IMR-90 (cell line): ENCODE results near the gene ZNF219. TPM values are rescaled to one million over a fixed set of nuclear protein-coding genes. Genes with fewer than 3 reads are reported as not detected.

Experiments used
- ATAC-seq: fragments of 200-7000 bp; cut with Tn5 transposase; 2 replicates; pipeline ENCODE4 v1.9.1; 2020; ENCODE audit warnings: low read depth, mild to moderate bottlenecking, moderate library complexity
- BruUV-seq: library from RNA; stranded (reverse); fragments of 400-500 nt; replicated peaks from 2 replicates; lab custom pipeline; 2021; lab: Mats Ljungman, UMichigan
- CTCF ChIA-PET: fragments of 300-600 bp; formaldehyde crosslinking; extraction: SDS; loops from one replicate; lab custom pipeline; 2021; ENCODE audit warnings: antibody characterized with exemption; lab: Yijun Ruan, JAX
- POLR2A ChIA-PET: fragments of 300-600 bp; sonication (Branson Sonifier 250); formaldehyde crosslinking; loops from one replicate; lab custom pipeline; 2022; ENCODE audit warnings: antibody characterized with exemption; ENCODE audit not compliant: unreplicated experiment; lab: Charles Lee
- DNase-seq: peaks from one replicate; pipeline ENCODE4 v3.0.0; 2013
- H2AFZ ChIP-seq: replicated peaks from 2 replicates; pipeline ENCODE3; 2013; ENCODE audit warnings: low read length, mild to moderate bottlenecking; ENCODE audit not compliant: poor library complexity
- H2AK5ac ChIP-seq: 2 replicates; pipeline ENCODE4 v1.6.1; 2013; ENCODE audit warnings: low read depth, low read length, inconsistent platforms
- H2AK9ac ChIP-seq: replicated peaks from 2 replicates; pipeline ENCODE3; 2013; ENCODE audit warnings: mild to moderate bottlenecking, low read depth, low read length, moderate library complexity; ENCODE audit not compliant: poor library complexity
- H2BK120ac ChIP-seq: 2 replicates; pipeline ENCODE4 v1.6.1; 2013; ENCODE audit warnings: low read depth, low read length, inconsistent platforms
- H2BK15ac ChIP-seq: 3 replicates; pipeline ENCODE4 v1.6.1; 2013; ENCODE audit warnings: low read depth, low read length, inconsistent platforms
- H2BK20ac ChIP-seq: 2 replicates; pipeline ENCODE4 v1.6.1; 2013; ENCODE audit warnings: low read depth, mild to moderate bottlenecking, inconsistent platforms, low read length, moderate library complexity
- H2BK5ac ChIP-seq: 2 replicates; pipeline ENCODE4 v1.6.1; 2013; ENCODE audit warnings: mild to moderate bottlenecking, low read depth, low read length, inconsistent platforms; ENCODE audit not compliant: poor library complexity, severe bottlenecking
- H3K14ac ChIP-seq: replicated peaks from 2 replicates; pipeline ENCODE4 v1.6.1; 2013; ENCODE audit warnings: low read depth, low read length, inconsistent platforms
- H3K18ac ChIP-seq: 2 replicates; pipeline ENCODE4 v1.6.1; 2013; ENCODE audit warnings: low read depth, low read length, control low read depth
- H3K23ac ChIP-seq: 2 replicates; pipeline ENCODE4 v1.6.1; 2013; ENCODE audit warnings: low read depth, low read length, inconsistent platforms
- H3K27ac ChIP-seq: 2 replicates; pipeline ENCODE4 v1.5.1; 2013; ENCODE audit warnings: mild to moderate bottlenecking, control low read depth, low read length; ENCODE audit not compliant: insufficient read depth
- H3K27me3 ChIP-seq: 2 replicates; pipeline ENCODE4 v1.6.1; 2013; ENCODE audit warnings: low read length; ENCODE audit not compliant: control insufficient read depth, insufficient read depth
- H3K36me3 ChIP-seq: 2 replicates; pipeline ENCODE4 v1.6.1; 2013; ENCODE audit warnings: low read length, mixed read lengths; ENCODE audit not compliant: control insufficient read depth, insufficient read depth
- H3K4ac ChIP-seq: 2 replicates; pipeline ENCODE4 v1.6.1; 2013; ENCODE audit warnings: low read depth, low read length, inconsistent platforms
- H3K4me1 ChIP-seq: 2 replicates; pipeline ENCODE4 v1.6.1; 2013; ENCODE audit warnings: low read length, mixed read lengths; ENCODE audit not compliant: control insufficient read depth, insufficient read depth
- H3K4me2 ChIP-seq: 2 replicates; pipeline ENCODE4 v1.6.1; 2013; ENCODE audit warnings: low read depth, mild to moderate bottlenecking, control low read depth, low read length, moderate library complexity
- H3K4me3 ChIP-seq: 2 replicates; pipeline ENCODE4 v1.5.1; 2013; ENCODE audit warnings: low read depth, mild to moderate bottlenecking, control low read depth, low read length, moderate library complexity; ENCODE audit not compliant: insufficient read depth
- H3K56ac ChIP-seq: 2 replicates; pipeline ENCODE4 v1.6.1; 2013; ENCODE audit warnings: low read length, inconsistent platforms; ENCODE audit not compliant: insufficient read depth; ENCODE audit errors: extremely low read depth
- H3K79me1 ChIP-seq, 2 experiments: 2 replicates each; pipeline ENCODE4 v1.6.1; 2013; ENCODE audit warnings: low read length in 2 of 2, inconsistent platforms in 1 of 2, low read depth in 1 of 2
- H3K9ac ChIP-seq: 2 replicates; pipeline ENCODE4 v1.6.1; 2013; ENCODE audit warnings: low read depth, low read length, control low read depth
- H3K9me1 ChIP-seq: 2 replicates; pipeline ENCODE4 v1.6.1; 2013; ENCODE audit warnings: low read length, inconsistent platforms; ENCODE audit not compliant: insufficient read depth
- H3K9me3 ChIP-seq: 2 replicates; pipeline ENCODE4 v1.6.1; 2013; ENCODE audit warnings: low read length; ENCODE audit not compliant: control insufficient read depth, insufficient read depth
- H4K20me1 ChIP-seq: 2 replicates; pipeline ENCODE4 v1.6.1; 2013; ENCODE audit warnings: low read length, inconsistent platforms; ENCODE audit not compliant: insufficient read depth
- H4K5ac ChIP-seq: 2 replicates; pipeline ENCODE4 v1.6.1; 2013; ENCODE audit warnings: mild to moderate bottlenecking, low read depth, low read length, control low read depth
- H4K8ac ChIP-seq, 2 experiments: 2 replicates each; pipeline ENCODE4 v1.6.1; 2013; ENCODE audit warnings: low read depth in 2 of 2, low read length in 2 of 2, control low read depth in 1 of 2, inconsistent platforms in 1 of 2
- H4K91ac ChIP-seq: 2 replicates; pipeline ENCODE4 v1.6.1; 2013; ENCODE audit warnings: low read depth, low read length, inconsistent platforms; ENCODE audit not compliant: insufficient read depth
- BHLHE40 ChIP-seq: fragments of 150-350 bp; IDR thresholded peaks from 2 replicates; pipeline ENCODE4 v1.6.1; 2016; ENCODE audit warnings: mild to moderate bottlenecking, low read depth, low read length
- CHD1 ChIP-seq: IDR thresholded peaks from 2 replicates; pipeline ENCODE4 v1.6.1; 2012; ENCODE audit warnings: low read depth, low read length, improper control_type of control experiment
- FOS ChIP-seq: fragments of 150-350 bp; IDR thresholded peaks from 2 replicates; pipeline ENCODE4 v1.6.1; 2016; ENCODE audit warnings: low read depth, low read length
- MAFK ChIP-seq: IDR thresholded peaks from 2 replicates; pipeline ENCODE4 v1.6.1; 2012; ENCODE audit warnings: low read depth, low read length, improper control_type of control experiment
- MAZ ChIP-seq: IDR thresholded peaks from 2 replicates; pipeline ENCODE4 v1.6.1; 2012; ENCODE audit warnings: low read depth, mild to moderate bottlenecking, low read length, improper control_type of control experiment, moderate library complexity, borderline replicate concordance
- MXI1 ChIP-seq: IDR thresholded peaks from 2 replicates; pipeline ENCODE4 v1.6.1; 2012; ENCODE audit warnings: low read depth, mild to moderate bottlenecking, low read length, moderate library complexity, borderline replicate concordance
- NFE2L2 ChIP-seq: fragments of 150-350 bp; IDR thresholded peaks from 2 replicates; pipeline ENCODE4 v1.6.1; 2016; ENCODE audit warnings: low read depth, mild to moderate bottlenecking, low read length
- POLR2A ChIP-seq: IDR thresholded peaks from 2 replicates; pipeline ENCODE4 v1.6.1; 2012; ENCODE audit warnings: mild to moderate bottlenecking, low read depth, low read length
- RAD21 ChIP-seq: IDR thresholded peaks from 2 replicates; pipeline ENCODE4 v1.6.1; 2012; ENCODE audit warnings: low read length, improper control_type of control experiment
- RCOR1 ChIP-seq: IDR thresholded peaks from 2 replicates; pipeline ENCODE4 v1.6.1; 2012; ENCODE audit warnings: mild to moderate bottlenecking, low read length, improper control_type of control experiment; ENCODE audit not compliant: insufficient replicate concordance
- RFX5 ChIP-seq: IDR thresholded peaks from 2 replicates; pipeline ENCODE4 v1.8.0; 2012; ENCODE audit warnings: low read depth, mild to moderate bottlenecking, low read length, moderate library complexity
- SMC3 ChIP-seq: fragments of 150-350 bp; IDR thresholded peaks from 2 replicates; pipeline ENCODE4 v1.6.1; 2016; ENCODE audit warnings: low read depth, mild to moderate bottlenecking, antibody characterized with exemption, low read length, moderate library complexity
- WGBS, 2 experiments: methylation state at CpG; one replicate each; pipeline versions ENCODE4 v1.1.5 to v1.1.7; 2013; ENCODE audit warnings: missing lambda C conversion rate in 2 of 2; ENCODE audit not compliant: insufficient read length in 1 of 2; ENCODE audit errors: extremely low coverage in 2 of 2; 5-methylcytosine and 5-hydroxymethylcytosine counted together
- dilution Hi-C: fragments of 300-500 bp; cut with HindIII; formaldehyde crosslinking; loops from one replicate; pipeline ENCODE4 v1.14.3; 2018; ENCODE audit warnings: low sequenced_read_pairs; ENCODE audit not compliant: unreplicated experiment
- in situ Hi-C: fragments of 300-500 bp; cut with MboI; formaldehyde crosslinking; loops from 3 replicates; pipeline ENCODE4 v1.14.3; 2019; ENCODE audit warnings: low sequenced_read_pairs, inconsistent platforms, mixed read lengths
- intact Hi-C: fragments of 100-400 bp; cut with micrococcal nuclease; formaldehyde crosslinking; loops from 2 replicates; pipeline ENCODE4 v1.10.0; 2022
- polyA plus RNA-seq, 3 experiments: library from polyadenylated mRNA; depleted of rRNA; stranded (reverse); fragments of >200 nt; gene quantifications; 2 replicates each; pipeline ENCODE4 v1.2.3, GENCODE V29; 2012; ENCODE audit warnings: low replicate concordance in 1 of 3
- total RNA-seq: library from RNA; depleted of rRNA; stranded (reverse); fragments of >200 nt; gene quantifications from 2 replicates; pipeline ENCODE4 v1.2.3, GENCODE V29; 2012
- TF ChIP-seq, protein P1 (sequence below): fragments of 150-350 bp; IDR thresholded peaks from 2 replicates; pipeline ENCODE4 v1.6.1; 2017; ENCODE audit warnings: mild to moderate bottlenecking, antibody characterized with exemption, low read length, low read depth
- TF ChIP-seq, protein P2 (sequence below): conservative IDR thresholded peaks from 2 replicates; pipeline ENCODE4 v1.5.1; 2012; ENCODE audit warnings: mild to moderate bottlenecking, low read depth, low read length, improper control_type of control experiment
- TF ChIP-seq, protein P3 (sequence below): fragments of 150-350 bp; IDR thresholded peaks from 2 replicates; pipeline ENCODE4 v1.6.1; 2016; ENCODE audit warnings: low read depth, mild to moderate bottlenecking, low read length, moderate library complexity, borderline replicate concordance

The ZNF219 gene
- total and polyA plus RNA-seq, 2 of the 4 experiments (the other 2 are of a cell fraction), result 0.90 to 3.8 TPM

DNA sequence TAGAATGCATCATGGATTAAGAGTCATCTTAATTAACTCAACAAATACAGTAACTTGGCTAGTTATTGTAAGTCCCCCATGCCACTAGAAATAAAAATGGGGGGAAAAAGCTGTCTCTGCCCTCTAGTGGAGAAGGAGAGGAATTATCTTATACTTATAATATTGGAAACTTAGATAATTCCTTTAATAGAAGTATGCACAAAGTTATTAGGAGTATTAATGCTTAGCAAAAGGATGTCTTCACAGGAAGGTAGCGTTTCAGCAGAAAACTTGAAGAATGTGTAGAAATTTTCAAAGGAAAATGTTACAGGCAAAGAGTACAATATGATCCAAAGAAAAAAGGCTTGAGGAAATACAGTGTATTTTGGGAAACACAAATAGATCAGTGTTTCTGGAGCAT is 37.6 kb upstream of the ZNF219 start:
- no peak overlapping the region for H2BK20ac ChIP-seq
- H3K4ac ChIP-seq, result no peak overlapping the region
- H3K18ac ChIP-seq, result no peak overlapping the region
- TF ChIP-seq RFX5, result no peak
- TF ChIP-seq FOS, result no peak
- TF ChIP-seq NFE2L2, result no peak
- peak; percentile 33; the same call in 1 of the 2 replicates for TF ChIP-seq SMC3
- peak; percentile 21; the same call in 1 of the 2 replicates for TF ChIP-seq RAD21
- TF ChIP-seq MAFK, result no peak
- TF ChIP-seq CHD1, result no peak
- TF ChIP-seq RCOR1, result no peak
- TF ChIP-seq, protein P1, sequence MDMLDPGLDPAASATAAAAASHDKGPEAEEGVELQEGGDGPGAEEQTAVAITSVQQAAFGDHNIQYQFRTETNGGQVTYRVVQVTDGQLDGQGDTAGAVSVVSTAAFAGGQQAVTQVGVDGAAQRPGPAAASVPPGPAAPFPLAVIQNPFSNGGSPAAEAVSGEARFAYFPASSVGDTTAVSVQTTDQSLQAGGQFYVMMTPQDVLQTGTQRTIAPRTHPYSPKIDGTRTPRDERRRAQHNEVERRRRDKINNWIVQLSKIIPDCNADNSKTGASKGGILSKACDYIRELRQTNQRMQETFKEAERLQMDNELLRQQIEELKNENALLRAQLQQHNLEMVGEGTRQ, result no peak
- TF ChIP-seq POLR2A, result no peak
- TF ChIP-seq MXI1, result no peak
- TF ChIP-seq, protein P2, sequence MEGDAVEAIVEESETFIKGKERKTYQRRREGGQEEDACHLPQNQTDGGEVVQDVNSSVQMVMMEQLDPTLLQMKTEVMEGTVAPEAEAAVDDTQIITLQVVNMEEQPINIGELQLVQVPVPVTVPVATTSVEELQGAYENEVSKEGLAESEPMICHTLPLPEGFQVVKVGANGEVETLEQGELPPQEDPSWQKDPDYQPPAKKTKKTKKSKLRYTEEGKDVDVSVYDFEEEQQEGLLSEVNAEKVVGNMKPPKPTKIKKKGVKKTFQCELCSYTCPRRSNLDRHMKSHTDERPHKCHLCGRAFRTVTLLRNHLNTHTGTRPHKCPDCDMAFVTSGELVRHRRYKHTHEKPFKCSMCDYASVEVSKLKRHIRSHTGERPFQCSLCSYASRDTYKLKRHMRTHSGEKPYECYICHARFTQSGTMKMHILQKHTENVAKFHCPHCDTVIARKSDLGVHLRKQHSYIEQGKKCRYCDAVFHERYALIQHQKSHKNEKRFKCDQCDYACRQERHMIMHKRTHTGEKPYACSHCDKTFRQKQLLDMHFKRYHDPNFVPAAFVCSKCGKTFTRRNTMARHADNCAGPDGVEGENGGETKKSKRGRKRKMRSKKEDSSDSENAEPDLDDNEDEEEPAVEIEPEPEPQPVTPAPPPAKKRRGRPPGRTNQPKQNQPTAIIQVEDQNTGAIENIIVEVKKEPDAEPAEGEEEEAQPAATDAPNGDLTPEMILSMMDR, result peak; percentile 58
- TF ChIP-seq MAZ, result no peak
- TF ChIP-seq, protein P3, sequence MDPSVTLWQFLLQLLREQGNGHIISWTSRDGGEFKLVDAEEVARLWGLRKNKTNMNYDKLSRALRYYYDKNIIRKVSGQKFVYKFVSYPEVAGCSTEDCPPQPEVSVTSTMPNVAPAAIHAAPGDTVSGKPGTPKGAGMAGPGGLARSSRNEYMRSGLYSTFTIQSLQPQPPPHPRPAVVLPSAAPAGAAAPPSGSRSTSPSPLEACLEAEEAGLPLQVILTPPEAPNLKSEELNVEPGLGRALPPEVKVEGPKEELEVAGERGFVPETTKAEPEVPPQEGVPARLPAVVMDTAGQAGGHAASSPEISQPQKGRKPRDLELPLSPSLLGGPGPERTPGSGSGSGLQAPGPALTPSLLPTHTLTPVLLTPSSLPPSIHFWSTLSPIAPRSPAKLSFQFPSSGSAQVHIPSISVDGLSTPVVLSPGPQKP, result no peak
- no peak for TF ChIP-seq BHLHE40
- H3K23ac ChIP-seq, result no peak overlapping the region
- H3K56ac ChIP-seq, result no peak overlapping the region
- no peak overlapping the region for H2BK5ac ChIP-seq
- H2BK15ac ChIP-seq, result no peak overlapping the region
- H2AK5ac ChIP-seq, result no peak overlapping the region
- BruUV-seq, result no TSS peak
- ATAC-seq, result no peak; the same call in 1 of the 2 replicates
- no peak overlapping the region for H3K27ac ChIP-seq
- H4K5ac ChIP-seq, result no peak overlapping the region
- peak; percentile 12 for DNase-seq
- H4K20me1 ChIP-seq, result no peaks in the 10 kb centered on the region
- no peak overlapping the region for H4K91ac ChIP-seq
- H3K4me2 ChIP-seq, result no peak overlapping the region
- intact Hi-C loops (loop anchor here (2.0 kb wide), 1 partner anchor 67 kb away; no protein-coding TSS in a partner anchor), in situ Hi-C loops (no loop called here), dilution Hi-C loops (no loop called here)
- H3K36me3 ChIP-seq, result no peaks in the 10 kb centered on the region
- POLR2A ChIA-PET, result no interaction called here
- no peaks in the 10 kb centered on the region; the same call in 1 of the 2 replicates for H3K27me3 ChIP-seq
- no peak overlapping the region for H3K4me3 ChIP-seq
- no peak overlapping the region for H3K9ac ChIP-seq
- H3K14ac ChIP-seq, result no peak overlapping the region
- H2BK120ac ChIP-seq, result no peak overlapping the region
- H3K9me3 ChIP-seq, result no peaks in the 10 kb centered on the region
- H2AFZ ChIP-seq, result no peak overlapping the region
- no peaks in the 10 kb centered on the region for H3K9me1 ChIP-seq
- WGBS, 2 experiments, result 0% methylated on average over 1 of the region's 1 CpG; no CpG with 5 or more reads in 1 of the 2 experiments
- CTCF ChIA-PET, result interaction anchor here (0.7 to 1.9 kb wide), 4 partner anchors 9 to 121 kb away, joined by 3 to 9 read pairs (median 3); no protein-coding TSS in a partner anchor
- no peak overlapping the region for H4K8ac ChIP-seq
- H3K4me1 ChIP-seq, result no peaks in the 10 kb centered on the region
- no peaks in the 10 kb centered on the region for H3K79me1 ChIP-seq
- H2AK9ac ChIP-seq, result no peak overlapping the region
